Measurements from ENCODE around the gene TNFAIP2.

The TNFAIP2 gene

GRCh38 chr14:103122947-103123633 lies at the start of gene TNFAIP2:
TSS of gene TNFAIP2 (plus strand) at chr14:103123461. CDS start at chr14:103126458, 2,997 bp downstream.
- DNase-seq (ENCODE audit: low read depth), result no peak
- no peak for TF ChIP-seq CTCF (IDR thresholded peaks at IDR 0.05; ENCODE audit: low read length, missing control alignments)
- peak within 1 kb of the TSS; percentile 55 for H3K4me3 ChIP-seq (replicated peaks; ENCODE audit: low read depth, low read length)

GRCh38 chr14:103073876-103074728 lies 49.2 kb upstream of the TNFAIP2 start:
- H3K4me3 ChIP-seq (replicated peaks; ENCODE audit: low read depth, low read length), result no peak overlapping the region
- no peak for DNase-seq (ENCODE audit: low read depth)
- TF ChIP-seq CTCF (IDR thresholded peaks at IDR 0.05; ENCODE audit: low read length, missing control alignments), result no peak

- H3K4me3 ChIP-seq (replicated peaks; ENCODE audit: low read depth, low read length), result peak overlapping the region; percentile 44
- TF ChIP-seq CTCF (IDR thresholded peaks at IDR 0.05; ENCODE audit: low read length, missing control alignments), result no peak
- DNase-seq (ENCODE audit: low read depth), result no peak
Observed at GRCh38 chr14:103074729-103075367, 48.4 kb upstream of the TNFAIP2 start.

- peak; percentile 78 for TF ChIP-seq CTCF (IDR thresholded peaks at IDR 0.05; ENCODE audit: low read length, missing control alignments)
- DNase-seq (ENCODE audit: low read depth), result peak; percentile 81
- no peak overlapping the region for H3K4me3 ChIP-seq (replicated peaks; ENCODE audit: low read depth, low read length)
Observed at GRCh38 chr14:103078420-103078749, 44.9 kb upstream of the TNFAIP2 start.

GRCh38 chr14:103078860-103079587 lies 44.2 kb upstream of the TNFAIP2 start:
- H3K4me3 ChIP-seq (replicated peaks; ENCODE audit: low read depth, low read length), result no peak overlapping the region
- no peak for DNase-seq (ENCODE audit: low read depth)
- TF ChIP-seq CTCF (IDR thresholded peaks at IDR 0.05; ENCODE audit: low read length, missing control alignments), result no peak

- no peak for DNase-seq (ENCODE audit: low read depth)
- no peak for TF ChIP-seq CTCF (IDR thresholded peaks at IDR 0.05; ENCODE audit: low read length, missing control alignments)
- no peak overlapping the region for H3K4me3 ChIP-seq (replicated peaks; ENCODE audit: low read depth, low read length)
Observed at GRCh38 chr14:103081951-103082350, 41.3 kb upstream of the TNFAIP2 start.
